IPS DF 4.7 (cell line): ENCODE measurements around the gene FOXF1.

ENCODE experiments used
- DNase-seq: peaks from one replicate; pipeline ENCODE4 v3.0.0-alpha.2; 2013; ENCODE audit warnings: low spot score; ENCODE audit errors: extremely low read depth

Gene FOXF1

GRCh38 chr16:86533076-86533475 is 22.7 kb downstream of the FOXF1 start:
- no peak for DNase-seq

GRCh38 chr16:86533767-86534351 is 23.5 kb downstream of the FOXF1 start:
- DNase-seq = no peak

GRCh38 chr16:86534779-86535615 is 24.7 kb downstream of the FOXF1 start:
- DNase-seq = no peak

GRCh38 chr16:86536621-86537020 is 26.3 kb downstream of the FOXF1 start:
- no peak for DNase-seq

GRCh38 chr16:86537486-86537885 is 27.2 kb downstream of the FOXF1 start:
- DNase-seq = no peak

GRCh38 chr16:86538196-86538780 is 28.0 kb downstream of the FOXF1 start:
- no peak for DNase-seq

GRCh38 chr16:86540894-86541293 is 30.6 kb downstream of the FOXF1 start:
- DNase-seq = no peak

GRCh38 chr16:86541560-86541959 is 31.2 kb downstream of the FOXF1 start:
- DNase-seq = no peak

GRCh38 chr16:86542756-86543750 is 32.7 kb downstream of the FOXF1 start:
- DNase-seq = no peak

GRCh38 chr16:86545481-86545880 is 35.2 kb downstream of the FOXF1 start:
- no peak for DNase-seq

- no peak for DNase-seq
Observed at GRCh38 chr16:86545954-86546637, 35.8 kb downstream of the FOXF1 start.

GRCh38 chr16:86546638-86547013 is 36.3 kb downstream of the FOXF1 start:
- no peak for DNase-seq

- DNase-seq = no peak
Observed at GRCh38 chr16:86547286-86547685, 37.0 kb downstream of the FOXF1 start.

GRCh38 chr16:86549076-86549892 is 39.0 kb downstream of the FOXF1 start:
- no peak for DNase-seq

- DNase-seq = no peak
Observed at GRCh38 chr16:86549893-86550190, 39.5 kb downstream of the FOXF1 start.

GRCh38 chr16:86550281-86550680 is 40.0 kb downstream of the FOXF1 start:
- DNase-seq = no peak

GRCh38 chr16:86553356-86553755 is 43.0 kb downstream of the FOXF1 start:
- no peak for DNase-seq

- no peak for DNase-seq
Observed at GRCh38 chr16:86554599-86554916, 44.2 kb downstream of the FOXF1 start.

GRCh38 chr16:86554917-86555703 is 44.8 kb downstream of the FOXF1 start, which contains the start of gene MTHFSD:
Gene MTHFSD (minus strand): TSS chr16:86555235. CDS start chr16:86555184, 51 bp downstream.
- DNase-seq = no peak

GRCh38 chr16:86555704-86556075 is 45.4 kb downstream of the FOXF1 start:
- DNase-seq = no peak
